ENCODE measurements around the gene ESPNL.

Gene ESPNL

DNA sequence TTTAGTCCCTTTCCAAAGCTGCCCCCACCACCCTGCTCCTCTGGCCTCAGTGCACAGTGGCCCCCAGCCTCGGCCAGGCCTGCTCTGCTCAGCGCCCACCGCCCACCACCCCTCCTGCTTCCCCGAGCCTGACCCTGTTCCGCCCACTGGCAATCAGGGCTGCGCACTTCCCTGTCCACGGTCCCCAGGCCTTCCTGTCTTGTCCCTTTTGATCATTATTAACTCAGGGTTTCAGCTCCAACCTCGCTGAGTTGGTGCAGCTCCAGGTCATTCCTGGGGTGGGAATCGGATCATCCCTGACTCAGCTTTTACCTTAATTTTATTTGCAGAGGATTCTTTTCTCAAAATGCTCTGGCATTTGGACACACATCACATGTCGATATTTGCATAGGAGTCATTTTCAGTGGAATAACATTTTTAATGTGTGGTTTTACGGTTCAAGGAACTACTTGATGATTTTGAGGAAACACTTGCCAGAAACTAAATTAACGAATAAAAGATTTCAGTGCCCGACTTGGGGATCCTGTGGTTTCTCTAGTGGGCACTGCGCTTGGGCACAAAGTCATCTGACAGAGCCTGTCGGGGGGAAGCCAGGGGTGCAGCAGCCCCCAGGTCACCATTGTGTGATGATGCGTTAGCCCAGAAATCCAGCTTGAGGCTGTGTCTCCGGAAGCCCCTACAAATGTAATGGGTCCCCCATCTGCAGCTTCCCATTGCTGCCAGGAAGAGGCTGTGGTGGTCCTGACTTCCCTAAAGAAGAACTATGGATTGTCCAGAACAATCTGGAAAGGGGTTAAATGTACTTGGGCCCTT, 1.0 kb upstream of the ESPNL start:
- DNase-seq (no peak), ATAC-seq (no peak)

DNA sequence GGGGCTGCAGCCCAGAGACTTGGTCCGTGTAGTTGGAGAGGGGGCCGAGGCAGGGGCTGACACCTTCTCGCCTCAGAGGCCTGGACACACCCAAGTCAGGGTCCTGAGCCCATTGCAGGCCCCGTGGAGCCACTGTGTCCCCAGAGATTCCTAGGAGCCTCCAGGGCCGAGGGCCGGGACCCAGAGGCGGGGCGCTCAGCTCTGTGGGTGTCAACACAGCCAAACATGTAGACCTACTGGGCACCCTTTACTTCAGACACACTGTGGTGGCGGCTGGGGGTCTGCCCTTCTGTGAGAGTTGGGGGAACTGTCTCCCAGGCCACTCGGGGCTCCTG, 459 bp upstream of the ESPNL start:
- DNase-seq: no peak
- no peak for ATAC-seq

DNA sequence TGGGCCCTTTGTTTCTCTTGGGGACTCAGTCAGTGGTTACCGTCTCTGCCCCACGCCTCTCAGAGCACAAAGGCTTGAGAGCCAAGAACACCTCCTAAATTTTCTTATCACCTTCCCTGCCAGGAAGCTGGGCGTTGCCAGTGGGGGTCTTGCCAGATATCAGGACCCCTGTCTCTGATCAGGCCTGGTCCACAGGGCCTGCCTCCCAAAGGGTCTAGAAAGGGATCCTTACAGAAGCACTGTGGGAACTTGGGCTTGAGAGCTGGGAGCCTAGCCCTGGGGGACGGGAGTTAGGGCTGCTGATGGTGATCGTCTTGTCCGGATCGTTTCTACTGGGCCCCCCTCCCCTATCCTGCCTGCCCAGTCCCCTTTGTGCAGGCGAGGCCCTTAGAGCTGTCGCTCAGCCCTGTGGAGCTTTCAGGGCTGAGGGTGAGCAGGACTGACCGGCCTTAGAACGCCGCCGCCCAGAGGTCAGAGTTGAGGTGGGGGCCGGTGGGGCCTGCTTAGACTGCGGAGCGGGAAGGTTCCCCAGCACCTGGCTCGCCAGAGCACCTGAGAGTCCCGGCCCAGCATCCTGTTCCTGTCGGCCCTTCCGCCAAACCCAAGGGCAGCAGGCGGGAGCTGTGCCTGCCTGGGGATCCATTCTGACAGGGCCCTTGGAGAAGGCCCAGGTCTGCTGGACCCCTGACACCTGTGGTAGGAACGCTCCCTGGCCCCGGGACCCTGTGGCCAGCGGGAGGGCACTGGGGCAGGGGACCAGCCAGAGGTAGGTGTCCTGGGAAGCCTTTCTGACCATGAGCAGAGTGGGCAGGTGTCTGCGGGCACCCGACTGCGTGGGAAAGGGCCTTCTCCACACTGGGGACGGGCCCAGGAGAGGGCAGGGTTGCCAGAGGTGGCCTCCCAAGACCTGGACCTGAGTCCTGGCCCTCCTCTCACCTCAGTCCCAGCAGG, 956 bp downstream of the ESPNL start:
- DNase-seq (no peak), ATAC-seq (no peak)

DNA sequence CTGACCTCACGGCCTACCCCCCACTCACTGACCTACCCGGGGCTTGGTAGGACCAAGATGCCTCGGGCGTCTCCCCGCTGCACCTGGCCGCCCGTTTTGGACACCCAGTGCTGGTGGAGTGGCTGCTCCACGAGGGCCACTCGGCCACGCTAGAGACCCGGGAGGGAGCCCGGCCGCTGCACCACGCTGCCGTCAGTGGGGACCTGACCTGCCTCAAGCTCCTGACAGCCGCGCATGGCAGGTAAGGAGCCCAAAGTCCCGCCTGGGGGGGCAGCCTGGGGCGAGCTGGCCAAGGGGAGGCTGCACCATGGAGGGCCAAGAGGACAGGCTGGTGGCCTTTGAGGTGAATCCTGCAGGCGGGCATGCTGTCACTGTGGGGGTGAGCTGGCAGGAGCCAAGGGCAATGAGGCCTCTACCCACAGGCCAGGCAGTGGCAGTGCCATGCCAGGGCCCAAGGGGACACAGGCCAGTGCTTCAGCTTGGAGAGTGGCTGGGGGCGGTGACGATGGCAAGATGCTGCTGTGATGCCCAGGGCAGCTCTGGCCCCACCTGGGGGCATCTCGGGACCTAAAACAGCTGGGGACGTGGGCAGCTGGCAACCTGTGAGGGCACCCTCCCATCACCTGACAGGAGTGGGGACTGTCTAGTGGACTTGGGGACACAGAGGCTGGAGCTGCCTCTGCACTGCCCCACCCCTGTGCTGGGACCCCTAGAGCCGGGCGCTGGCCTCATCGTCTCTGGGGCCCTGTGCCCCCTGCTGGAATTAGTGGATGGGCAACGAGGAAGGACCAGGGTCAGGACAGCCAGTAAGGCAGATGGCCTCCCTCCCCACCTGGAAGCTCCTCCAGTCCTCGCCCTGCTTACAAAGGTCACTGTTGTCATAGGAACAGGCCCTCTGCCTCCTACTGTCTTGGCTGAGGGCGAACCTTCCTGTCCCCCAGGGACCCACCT, 2.0 kb downstream of the ESPNL start:
- ATAC-seq (no peak), DNase-seq (no peak)

DNA sequence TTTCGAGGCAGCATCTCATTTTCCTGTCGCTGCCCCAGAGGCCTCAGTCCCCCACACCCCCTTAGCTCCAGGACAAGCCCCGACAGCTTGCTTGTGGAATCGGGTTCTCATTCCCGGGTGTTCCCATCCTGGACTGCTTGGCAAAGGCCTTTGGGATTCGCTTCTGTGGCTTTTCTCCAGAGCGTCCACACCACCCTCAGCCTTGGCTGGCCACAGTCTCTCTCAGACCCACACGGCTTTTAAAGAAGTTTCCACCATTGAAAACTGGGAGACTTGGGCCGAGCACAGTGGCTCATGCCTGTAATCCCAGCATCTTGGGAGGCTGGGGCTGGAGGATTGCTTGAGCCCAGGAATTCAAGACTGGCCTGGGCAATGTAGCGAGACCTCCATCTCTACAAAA, 2.7 kb downstream of the ESPNL start:
- no peak for ATAC-seq

DNA sequence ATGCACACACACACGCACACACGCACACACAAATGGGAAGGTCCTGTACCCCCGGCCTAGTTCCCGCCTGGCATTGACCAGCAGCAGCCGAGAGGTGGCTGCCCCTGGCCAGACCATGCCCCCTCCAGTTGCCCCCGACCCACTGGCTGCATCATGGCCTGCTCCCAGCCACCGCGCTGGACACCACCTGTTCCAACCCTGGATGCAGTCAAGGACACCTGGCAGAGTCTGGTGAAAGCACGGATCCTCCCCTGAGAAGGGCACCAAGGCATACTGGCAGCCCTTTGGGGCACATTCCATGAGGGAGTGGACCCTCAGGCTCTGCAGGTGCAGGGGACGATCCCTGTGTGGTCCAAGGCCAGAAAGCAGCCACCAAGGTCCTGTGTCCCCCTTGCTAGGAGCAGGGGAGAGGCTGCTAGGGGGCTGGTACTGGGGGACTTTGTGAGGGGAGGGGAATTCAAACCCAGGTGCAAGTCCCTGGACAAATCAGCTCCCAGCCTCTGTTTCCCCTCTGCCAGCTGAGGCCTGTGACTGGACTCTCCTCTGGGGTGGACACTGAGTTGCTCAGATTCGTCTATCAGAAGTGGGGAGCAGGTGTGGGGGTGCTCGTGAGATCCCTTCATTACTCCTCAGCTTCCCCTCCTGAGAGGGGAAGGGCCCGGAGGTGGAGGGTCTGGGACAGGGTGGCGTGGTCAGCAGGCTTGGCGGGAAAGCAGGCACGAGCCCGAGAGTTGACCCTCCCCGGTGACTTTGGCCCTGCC, 3.5 kb downstream of the ESPNL start:
- no peak for ATAC-seq
- no peak for DNase-seq

More for the DNA sequence above, 2.7 kb downstream of the ESPNL start:
- no peak for DNase-seq

DNA sequence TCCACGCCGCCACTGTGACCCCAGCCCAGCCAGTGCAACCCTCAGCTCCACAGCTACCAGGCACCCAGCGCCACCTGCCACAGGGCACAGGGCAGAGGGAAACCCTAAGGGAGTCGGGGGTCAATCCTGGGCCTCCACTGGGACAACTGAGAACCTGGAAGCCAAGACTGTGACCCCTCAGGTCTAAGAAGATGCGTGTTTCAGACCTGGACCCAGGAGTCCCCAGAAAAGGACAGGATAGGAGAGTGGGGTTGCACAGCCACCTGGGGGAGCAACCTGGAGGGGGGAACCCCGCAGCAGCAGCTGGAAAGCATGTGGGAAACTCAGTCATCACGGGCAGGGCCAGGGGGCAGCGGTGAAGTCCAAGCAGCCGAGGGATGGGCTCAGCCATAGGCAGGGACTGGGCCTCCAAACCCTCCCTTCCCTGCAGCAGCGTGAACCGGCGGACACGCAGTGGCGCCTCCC, 4.1 kb downstream of the ESPNL start:
- ATAC-seq (no peak), DNase-seq (no peak)

DNA sequence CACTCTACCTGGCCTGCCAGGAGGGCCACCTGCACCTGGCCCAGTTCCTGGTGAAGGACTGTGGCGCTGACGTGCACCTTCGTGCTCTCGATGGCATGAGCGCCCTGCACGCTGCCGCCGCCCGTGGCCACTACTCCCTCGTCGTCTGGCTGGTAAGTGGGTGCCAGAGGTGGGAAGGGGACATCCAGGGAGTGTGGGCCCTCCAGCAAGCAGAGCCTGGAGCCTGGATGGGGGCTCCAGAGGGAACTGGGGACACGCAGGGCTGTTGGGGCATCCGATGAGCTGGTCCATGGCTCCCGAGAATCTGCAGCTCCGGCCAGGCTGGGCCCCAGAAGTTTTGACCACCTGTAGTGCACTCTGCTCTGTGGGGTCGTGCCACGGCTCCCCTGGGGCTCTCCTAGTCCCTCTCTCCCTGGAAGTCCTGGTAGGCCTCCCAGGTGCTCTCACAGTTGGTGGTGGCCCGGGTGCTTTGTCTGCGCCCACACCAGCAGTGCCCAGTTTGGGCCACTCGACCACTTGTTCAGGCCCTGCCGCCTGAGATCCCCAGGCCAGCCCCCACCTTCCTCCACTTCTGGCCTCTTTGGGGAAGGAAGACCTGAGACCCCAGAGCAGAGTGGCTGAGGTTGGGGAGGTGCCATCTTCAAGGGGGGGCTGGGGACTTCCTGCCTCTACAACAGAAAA, 4.7 kb downstream of the ESPNL start:
- ATAC-seq (no peak), DNase-seq (no peak)

DNA sequence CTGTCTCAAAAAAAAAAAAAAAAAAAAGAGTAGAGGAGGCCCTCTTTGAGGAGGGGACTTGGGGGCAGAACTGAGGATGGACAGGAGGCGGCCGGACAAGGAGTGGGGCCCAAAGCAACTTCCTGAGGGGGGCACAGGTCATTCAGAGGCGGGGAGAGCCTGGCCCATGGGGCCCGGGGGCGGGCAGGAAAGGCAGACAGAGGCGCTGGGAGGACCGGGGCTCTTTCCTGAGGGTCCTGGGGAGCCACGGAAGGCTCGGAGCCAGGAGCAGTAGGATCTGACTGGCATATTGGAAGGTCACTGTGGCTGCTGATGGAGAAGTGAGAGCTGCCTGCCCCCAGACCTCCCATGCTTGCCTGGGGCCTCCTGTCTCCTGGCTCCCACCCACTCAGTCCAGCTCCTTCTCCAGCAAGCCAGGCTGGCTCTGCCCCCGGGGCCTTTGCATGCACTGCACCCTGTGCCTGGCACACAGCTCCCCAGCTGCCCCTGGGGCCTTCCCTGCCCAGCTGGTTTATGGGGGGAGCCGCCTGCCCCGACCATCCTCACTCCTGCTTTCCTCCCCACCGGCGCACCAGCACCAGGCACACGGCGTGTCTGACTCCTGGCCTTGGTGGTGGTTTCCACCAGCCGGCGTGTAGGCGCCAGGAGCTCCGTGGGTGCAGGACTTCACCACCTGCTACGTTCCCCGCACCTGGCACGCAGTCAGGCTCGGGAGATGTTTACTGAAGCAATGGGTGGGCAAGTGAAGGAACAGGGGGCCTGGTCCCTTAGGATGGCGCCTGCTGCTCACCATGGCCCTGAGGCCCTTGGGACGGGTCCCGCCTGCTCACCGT, 5.6 kb downstream of the ESPNL start:
- DNase-seq: no peak
- no peak for ATAC-seq

DNA sequence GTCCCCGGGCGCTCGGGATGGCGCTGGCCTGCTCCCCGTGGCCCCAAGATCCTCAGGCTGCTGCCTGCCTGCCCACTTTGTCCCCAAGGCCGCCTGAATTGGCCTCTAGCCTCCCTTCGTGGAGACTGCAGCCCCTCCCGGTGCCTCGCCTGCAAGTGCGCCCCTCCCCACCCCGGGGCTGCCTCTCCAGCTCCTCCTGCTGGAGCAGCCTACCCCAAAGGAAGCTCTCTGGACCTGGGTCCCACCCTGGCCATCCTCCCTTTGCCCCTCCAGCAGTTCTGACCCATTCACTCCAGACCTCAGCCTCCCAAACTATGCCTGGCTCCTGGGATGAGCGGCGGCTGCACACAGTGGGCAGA, 6.2 kb downstream of the ESPNL start:
- no peak for DNase-seq

DNA sequence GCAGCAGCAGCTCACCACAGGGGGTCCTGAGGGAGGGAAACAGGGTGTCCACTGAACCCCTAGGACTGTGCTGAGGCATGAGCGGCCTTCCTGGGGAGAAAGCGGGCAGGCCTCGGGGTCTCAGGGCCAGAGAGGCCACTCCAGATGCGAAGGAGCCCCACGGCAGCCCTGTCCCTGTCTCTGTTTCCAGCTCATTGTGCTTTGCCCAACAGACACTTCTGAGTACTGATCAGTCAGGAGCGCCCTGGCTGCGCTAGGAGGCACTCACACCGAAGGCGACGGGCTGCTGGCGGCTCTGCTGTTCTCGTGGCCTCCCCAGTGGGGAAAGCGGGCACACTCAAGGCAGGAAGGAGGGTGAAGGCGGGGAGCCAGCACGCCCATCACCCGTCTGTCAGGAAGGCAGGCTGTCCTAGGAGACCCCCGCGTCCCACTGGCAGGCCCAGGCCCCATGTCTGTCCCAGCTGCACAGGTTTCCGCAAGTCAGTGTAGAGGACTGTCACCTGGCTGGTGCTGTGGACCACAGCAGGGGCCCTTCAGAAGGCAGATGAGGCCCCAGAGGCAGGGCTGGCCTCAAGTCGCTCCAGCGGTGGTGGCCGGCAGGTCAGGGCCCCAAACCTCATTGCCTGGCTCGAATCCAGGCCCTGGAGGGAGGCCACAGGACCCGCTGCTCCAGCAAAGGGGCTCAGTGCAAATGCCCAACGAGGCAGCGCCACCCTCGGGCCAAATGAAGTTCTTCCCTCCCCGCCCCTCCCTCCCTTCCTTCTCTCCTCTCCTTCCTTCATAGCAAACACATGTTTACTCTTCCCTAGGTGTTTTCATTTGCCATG, 6.8 kb downstream of the ESPNL start:
- ATAC-seq (no peak), DNase-seq (no peak)

More for the DNA sequence above, 6.2 kb downstream of the ESPNL start:
- no peak for ATAC-seq

DNA sequence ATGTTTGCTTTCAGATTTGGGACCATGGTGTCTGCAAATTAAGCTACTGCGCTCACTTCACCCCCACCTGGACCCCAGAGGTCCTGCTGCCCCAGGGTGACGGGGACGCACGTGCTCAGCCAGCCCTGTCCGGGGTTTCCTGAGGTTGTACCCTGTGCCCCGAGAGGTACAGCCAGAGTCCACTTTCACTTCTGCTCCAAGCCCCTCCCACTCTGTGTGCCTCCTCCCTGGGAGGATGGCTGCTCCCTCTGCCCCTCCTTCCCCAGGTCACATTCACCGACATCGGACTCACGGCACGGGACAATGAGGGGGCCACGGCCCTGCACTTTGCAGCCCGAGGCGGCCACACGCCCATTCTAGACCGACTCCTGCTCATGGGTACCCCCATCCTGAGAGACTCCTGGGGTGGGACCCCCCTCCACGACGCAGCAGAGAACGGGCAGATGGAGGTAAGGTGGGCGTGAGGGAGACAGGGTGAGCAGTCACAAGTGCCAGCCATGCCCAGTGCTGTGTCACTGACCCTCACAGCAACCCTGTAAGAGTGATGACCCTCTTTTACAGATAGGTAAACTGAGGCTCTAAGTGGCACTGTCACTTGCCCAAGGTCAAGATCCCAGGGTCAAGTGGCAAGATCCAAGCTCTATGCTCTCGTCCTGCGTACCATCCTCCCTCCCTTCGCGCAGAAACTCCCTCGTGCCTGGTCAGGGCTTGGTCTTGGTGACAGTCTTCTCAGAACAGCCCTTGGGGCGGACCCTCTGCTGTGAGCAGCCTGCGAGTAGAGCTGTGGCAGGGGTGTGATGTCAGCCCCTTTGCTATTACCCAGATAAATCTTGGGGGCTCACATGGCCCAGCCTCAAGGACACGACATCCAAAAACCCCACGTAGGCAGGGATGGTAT, 7.6 kb downstream of the ESPNL start:
- DNase-seq (no peak), ATAC-seq (peak; percentile 25)

DNA sequence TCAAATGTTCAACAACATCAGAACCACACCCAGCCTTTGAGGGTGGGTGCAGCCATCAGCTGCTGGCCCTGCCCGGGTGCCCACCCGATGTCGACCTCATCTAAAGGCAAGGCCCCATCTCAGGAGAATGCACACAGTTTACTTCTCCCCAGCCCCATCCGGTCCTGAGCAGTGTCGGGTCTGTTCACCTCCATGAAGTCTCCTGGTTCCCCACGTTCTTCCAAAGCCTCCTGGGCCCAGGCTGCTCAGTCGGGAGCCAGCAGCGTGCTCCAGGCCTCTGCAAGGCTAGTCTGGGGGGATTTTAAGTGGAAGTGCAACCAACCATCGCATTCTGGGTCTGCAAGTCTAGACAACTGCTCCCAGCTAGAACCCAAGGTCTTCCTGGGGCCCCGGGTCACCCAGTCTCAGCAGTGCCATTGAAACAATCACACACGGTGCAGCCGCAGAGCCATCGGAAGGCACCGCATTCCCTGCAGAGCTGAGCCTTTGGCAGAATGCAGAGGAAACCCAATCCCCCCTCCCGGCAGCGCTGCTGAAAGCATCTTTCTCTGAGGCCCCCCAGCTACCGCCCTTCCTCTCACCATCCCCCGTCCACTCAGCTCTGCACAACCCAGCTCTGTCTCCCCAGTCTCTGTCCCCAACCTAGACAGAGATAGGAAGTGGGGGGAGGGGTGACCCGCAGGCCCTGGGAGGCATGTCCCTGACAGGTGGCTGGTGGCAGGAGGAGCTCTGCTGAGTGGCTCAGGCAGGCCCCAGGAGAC, 8.5 kb downstream of the ESPNL start:
- DNase-seq (peak; percentile 19), ATAC-seq (no peak)

DNA sequence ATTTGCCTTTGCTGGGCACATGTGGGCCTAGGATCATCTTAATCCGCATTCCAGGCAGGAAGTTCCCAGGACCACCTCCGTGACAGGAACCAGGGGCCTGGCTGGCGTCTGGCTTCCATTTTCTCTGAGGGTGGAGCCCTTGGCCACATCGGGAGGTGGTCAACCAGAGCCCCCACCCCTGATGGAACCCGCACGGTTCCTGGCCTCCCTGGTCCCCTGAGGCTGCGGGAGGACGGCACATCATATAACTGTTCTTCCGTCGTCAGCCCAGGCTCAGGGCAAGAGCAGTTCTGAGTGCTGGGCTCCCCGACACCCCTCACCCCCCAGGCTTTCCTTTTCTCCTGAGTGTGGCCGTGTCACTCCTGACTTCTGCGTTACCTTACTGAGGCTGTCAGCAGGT, 13.5 kb downstream of the ESPNL start:
- DNase-seq: no peak

DNA sequence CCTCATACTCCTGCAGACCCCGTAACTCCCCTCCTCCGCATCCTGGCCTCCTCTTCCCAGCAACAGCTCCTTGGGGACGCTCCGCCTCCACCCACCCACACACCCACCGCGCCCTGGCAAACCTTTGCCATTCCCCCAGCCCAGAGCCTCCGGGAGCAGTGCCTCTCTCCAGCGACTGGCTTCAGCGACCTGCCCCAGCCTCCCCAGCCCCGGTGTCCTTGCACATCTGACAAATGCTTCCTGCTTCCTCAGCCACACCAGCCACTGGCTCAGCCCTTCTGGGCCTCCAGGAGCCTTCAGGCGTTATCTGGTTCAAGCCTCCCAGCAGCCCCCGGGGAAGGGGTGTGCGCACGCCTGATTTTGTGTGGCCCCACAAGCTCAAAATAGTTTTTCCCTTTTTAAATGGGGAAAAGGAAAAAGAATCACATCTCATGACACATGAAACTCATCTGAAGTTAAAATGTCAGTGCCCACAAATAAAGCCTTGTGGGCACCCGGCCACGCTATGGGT, 14.2 kb downstream of the ESPNL start:
- DNase-seq: no peak
- no peak for ATAC-seq

More for the DNA sequence above, 13.5 kb downstream of the ESPNL start:
- ATAC-seq: no peak

DNA sequence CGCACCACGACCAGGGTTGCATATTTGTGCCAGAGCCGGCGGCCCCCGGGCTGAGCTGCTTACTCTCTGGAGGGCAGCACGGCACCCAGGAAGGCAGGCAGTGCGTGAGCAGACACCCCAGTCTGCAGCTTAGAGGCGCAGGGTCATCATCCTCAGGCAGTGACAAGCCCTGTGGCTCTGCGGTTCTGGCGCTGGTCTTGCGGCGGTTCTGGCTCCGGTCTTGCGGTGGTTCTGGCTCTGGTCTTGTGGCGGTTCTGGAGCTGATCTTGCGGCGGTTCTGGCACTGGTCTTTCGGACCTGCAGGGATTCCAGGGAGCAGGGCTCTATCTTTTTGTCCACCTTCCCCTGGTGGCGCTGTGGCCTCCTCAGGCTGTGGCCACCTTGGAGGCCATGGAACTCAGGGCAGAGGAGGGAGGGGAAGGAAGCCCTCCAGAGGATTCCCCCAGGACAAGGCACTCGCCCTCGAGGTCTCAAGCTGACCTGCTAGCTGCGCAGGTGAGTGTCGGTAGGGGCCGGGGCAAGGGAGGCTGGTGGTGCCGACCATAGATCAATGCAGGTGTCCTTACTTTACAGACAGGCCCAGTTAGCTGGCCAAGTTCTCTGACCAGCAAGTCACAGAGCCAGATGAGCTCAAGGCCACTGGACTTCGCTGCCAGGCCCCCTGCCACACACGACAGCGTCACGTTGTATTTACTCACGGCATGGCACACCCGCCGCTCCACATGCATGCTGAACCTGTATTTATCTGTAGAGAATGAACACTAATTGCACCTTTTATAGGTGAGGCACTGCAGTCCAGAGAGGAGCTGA, 14.9 kb downstream of the ESPNL start:
- ATAC-seq (no peak), DNase-seq (no peak)

Measured in stimulated activated naive CD8-positive, alpha-beta T cell treated with anti-CD3 and anti-CD28 coated beads, Interleukin-15, Interleukin-2, amounts not matched to agents 100 U/mL and 50 U/mL, for 24 hours (primary cell).